HEK293 (cell line): ENCODE data around the gene ZMYM2.

ENCODE experiments used
- GFI1B ChIP-seq: fragments of 450-650 bp; formaldehyde crosslinking; IDR thresholded peaks from 2 replicates; pipeline ENCODE4 v1.5.1; 2016; ENCODE audit warnings: missing biosample characterization, missing genetic modification characterization
- GLIS1 ChIP-seq: fragments of 450-650 bp; formaldehyde crosslinking; IDR thresholded peaks from 2 replicates; pipeline ENCODE4 v1.5.1; 2016; ENCODE audit warnings: missing biosample characterization, missing genetic modification characterization
- KLF10 ChIP-seq: fragments of 450-650 bp; IDR thresholded peaks from 2 replicates; pipeline ENCODE4 v1.5.1; 2018; ENCODE audit warnings: missing biosample characterization, mild to moderate bottlenecking, missing genetic modification characterization
- MYNN ChIP-seq: fragments of 450-650 bp; formaldehyde crosslinking; IDR thresholded peaks from 2 replicates; pipeline ENCODE4 v1.5.1; 2016; ENCODE audit warnings: missing biosample characterization, missing genetic modification characterization, borderline replicate concordance
- MZF1 ChIP-seq: fragments of 450-650 bp; formaldehyde crosslinking; IDR thresholded peaks from 2 replicates; pipeline ENCODE4 v1.5.1; 2017; ENCODE audit warnings: missing biosample characterization, missing genetic modification characterization, borderline replicate concordance
- REPIN1 ChIP-seq: fragments of 450-650 bp; formaldehyde crosslinking; IDR thresholded peaks from 2 replicates; pipeline ENCODE4 v1.5.1; 2017; ENCODE audit warnings: missing biosample characterization, missing genetic modification characterization, low read depth
- SALL2 ChIP-seq: fragments of 450-650 bp; formaldehyde crosslinking; IDR thresholded peaks from 2 replicates; pipeline ENCODE4 v1.5.0; 2017; ENCODE audit warnings: missing biosample characterization, mild to moderate bottlenecking, missing genetic modification characterization, borderline replicate concordance
- SP7 ChIP-seq: fragments of 450-650 bp; formaldehyde crosslinking; IDR thresholded peaks from 2 replicates; pipeline ENCODE4 v1.5.1; 2016; ENCODE audit warnings: missing biosample characterization, missing genetic modification characterization
- ZBTB17 ChIP-seq: fragments of 450-650 bp; formaldehyde crosslinking; IDR thresholded peaks from 2 replicates; pipeline ENCODE4 v1.5.1; 2016; ENCODE audit warnings: missing biosample characterization, missing genetic modification characterization
- ZBTB48 ChIP-seq: fragments of 450-650 bp; formaldehyde crosslinking; IDR thresholded peaks from 2 replicates; pipeline ENCODE4 v1.5.1; 2016; ENCODE audit warnings: missing biosample characterization, missing genetic modification characterization
- ZNF121 ChIP-seq: fragments of 450-650 bp; formaldehyde crosslinking; IDR thresholded peaks from 2 replicates; pipeline ENCODE4 v1.5.1; 2016; ENCODE audit warnings: missing biosample characterization, missing genetic modification characterization
- ZNF174 ChIP-seq: fragments of 450-650 bp; formaldehyde crosslinking; IDR thresholded peaks from 2 replicates; pipeline ENCODE4 v1.5.0; 2017; ENCODE audit warnings: missing biosample characterization, mild to moderate bottlenecking, missing genetic modification characterization
- ZNF175 ChIP-seq: fragments of 450-650 bp; formaldehyde crosslinking; IDR thresholded peaks from 2 replicates; pipeline ENCODE4 v1.5.1; 2016; ENCODE audit warnings: missing biosample characterization, missing genetic modification characterization
- ZNF292 ChIP-seq: fragments of 450-650 bp; formaldehyde crosslinking; IDR thresholded peaks from 2 replicates; pipeline ENCODE4 v1.5.1; 2016; ENCODE audit warnings: low read depth, missing biosample characterization, missing genetic modification characterization, borderline replicate concordance
- ZNF354C ChIP-seq: fragments of 450-650 bp; formaldehyde crosslinking; IDR thresholded peaks from 2 replicates; pipeline ENCODE4 v1.5.1; 2016; ENCODE audit warnings: missing biosample characterization, missing genetic modification characterization, low read depth, borderline replicate concordance
- ZNF391 ChIP-seq: fragments of 450-650 bp; formaldehyde crosslinking; IDR thresholded peaks from 2 replicates; pipeline ENCODE4 v1.5.1; 2016; ENCODE audit warnings: low read depth, missing biosample characterization, missing genetic modification characterization, borderline replicate concordance
- ZNF544 ChIP-seq: fragments of 450-650 bp; formaldehyde crosslinking; IDR thresholded peaks from 2 replicates; pipeline ENCODE4 v1.5.0; 2017; ENCODE audit warnings: missing biosample characterization, missing genetic modification characterization
- ZNF548 ChIP-seq: fragments of 450-650 bp; formaldehyde crosslinking; IDR thresholded peaks from 2 replicates; pipeline ENCODE4 v1.5.1; 2016; ENCODE audit warnings: missing biosample characterization, missing genetic modification characterization
- ZNF558 ChIP-seq: fragments of 450-650 bp; formaldehyde crosslinking; IDR thresholded peaks from 2 replicates; pipeline ENCODE4 v1.5.1; 2016; ENCODE audit warnings: missing biosample characterization, missing genetic modification characterization
- ZNF585B ChIP-seq: fragments of 450-650 bp; formaldehyde crosslinking; IDR thresholded peaks from 2 replicates; pipeline ENCODE4 v1.5.1; 2016; ENCODE audit warnings: missing biosample characterization, missing genetic modification characterization
- ZNF621 ChIP-seq: fragments of 450-650 bp; formaldehyde crosslinking; IDR thresholded peaks from 2 replicates; pipeline ENCODE4 v1.5.1; 2017; ENCODE audit warnings: missing biosample characterization, missing genetic modification characterization
- ZNF626 ChIP-seq: fragments of 450-650 bp; sonication (Bioruptor Pico); formaldehyde crosslinking; IDR thresholded peaks from 2 replicates; pipeline ENCODE4 v1.5.1; 2018; ENCODE audit warnings: missing biosample characterization, missing genetic modification characterization, inconsistent platforms
- ZNF747 ChIP-seq: fragments of 450-650 bp; formaldehyde crosslinking; IDR thresholded peaks from 2 replicates; pipeline ENCODE4 v1.5.1; 2016; ENCODE audit warnings: missing biosample characterization, missing genetic modification characterization
- TF ChIP-seq, protein P1 (sequence below): fragments of 450-650 bp; formaldehyde crosslinking; IDR thresholded peaks from 2 replicates; pipeline ENCODE4 v1.5.1; 2016; ENCODE audit warnings: missing biosample characterization, missing genetic modification characterization, borderline replicate concordance
- TF ChIP-seq, protein P2 (sequence below): fragments of 450-650 bp; formaldehyde crosslinking; IDR thresholded peaks from 2 replicates; pipeline ENCODE4 v1.5.1; 2016; ENCODE audit warnings: missing biosample characterization, missing genetic modification characterization
- TF ChIP-seq, protein P3 (sequence below): fragments of 450-650 bp; formaldehyde crosslinking; IDR thresholded peaks from 2 replicates; pipeline ENCODE4 v1.5.1; 2017; ENCODE audit warnings: missing biosample characterization, missing genetic modification characterization
- TF ChIP-seq, protein P4 (sequence below): fragments of 450-650 bp; formaldehyde crosslinking; IDR thresholded peaks from 2 replicates; pipeline ENCODE4 v1.5.1; 2016; ENCODE audit warnings: missing biosample characterization, missing genetic modification characterization, low read depth
- TF ChIP-seq, protein P5 (sequence below): fragments of 450-650 bp; formaldehyde crosslinking; IDR thresholded peaks from 2 replicates; pipeline ENCODE4 v1.5.1; 2017; ENCODE audit warnings: missing biosample characterization, missing genetic modification characterization

Gene ZMYM2

DNA sequence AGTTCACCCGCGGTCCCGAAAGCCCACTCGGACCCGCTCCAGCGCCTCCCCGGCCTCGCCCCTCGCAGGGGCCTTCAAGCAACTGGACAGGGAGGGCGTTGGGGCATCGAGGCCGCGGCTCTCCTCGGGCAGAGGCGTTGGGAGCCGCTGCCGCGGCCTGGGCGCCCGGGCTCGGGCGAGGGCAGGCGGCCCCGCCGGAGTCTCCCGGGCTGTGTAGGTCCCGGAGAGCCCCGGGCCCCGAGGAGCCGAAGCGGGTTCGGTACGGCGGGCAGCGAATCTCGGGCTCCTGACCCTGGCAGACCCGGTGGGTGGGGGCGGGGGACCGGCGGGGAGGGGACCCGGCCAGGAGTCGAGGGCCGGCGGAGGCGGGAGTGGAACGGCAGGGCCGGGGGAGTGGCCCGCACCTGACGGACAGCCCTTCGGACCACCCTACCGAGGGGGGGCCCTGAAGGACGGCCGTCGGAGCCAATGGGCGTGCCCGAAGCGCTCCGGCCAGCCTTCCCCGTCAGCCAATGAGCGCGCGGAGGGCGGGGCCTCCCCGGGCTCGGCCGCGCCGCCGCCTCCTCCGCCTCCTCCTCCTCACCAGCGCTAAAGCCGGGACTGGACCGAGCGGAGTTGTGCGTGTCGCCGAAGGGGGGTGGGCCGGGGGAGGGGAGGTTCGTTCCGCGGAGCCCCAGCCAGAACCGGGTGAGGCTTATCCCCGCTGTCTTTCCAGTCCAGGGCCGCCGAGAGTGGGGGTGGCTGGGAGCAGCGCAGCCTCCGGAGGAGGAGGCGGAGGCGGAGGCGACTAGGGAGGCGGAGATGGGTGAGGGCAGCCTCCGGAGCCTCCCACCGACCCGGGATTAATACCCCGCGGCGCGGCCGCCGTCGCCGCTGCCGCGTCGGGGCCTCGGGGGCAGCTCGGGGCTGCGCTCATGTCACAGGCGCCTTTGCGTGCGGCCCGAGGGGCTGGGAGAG is at the start of gene ZMYM2 (continued):
- TF ChIP-seq, protein P1, sequence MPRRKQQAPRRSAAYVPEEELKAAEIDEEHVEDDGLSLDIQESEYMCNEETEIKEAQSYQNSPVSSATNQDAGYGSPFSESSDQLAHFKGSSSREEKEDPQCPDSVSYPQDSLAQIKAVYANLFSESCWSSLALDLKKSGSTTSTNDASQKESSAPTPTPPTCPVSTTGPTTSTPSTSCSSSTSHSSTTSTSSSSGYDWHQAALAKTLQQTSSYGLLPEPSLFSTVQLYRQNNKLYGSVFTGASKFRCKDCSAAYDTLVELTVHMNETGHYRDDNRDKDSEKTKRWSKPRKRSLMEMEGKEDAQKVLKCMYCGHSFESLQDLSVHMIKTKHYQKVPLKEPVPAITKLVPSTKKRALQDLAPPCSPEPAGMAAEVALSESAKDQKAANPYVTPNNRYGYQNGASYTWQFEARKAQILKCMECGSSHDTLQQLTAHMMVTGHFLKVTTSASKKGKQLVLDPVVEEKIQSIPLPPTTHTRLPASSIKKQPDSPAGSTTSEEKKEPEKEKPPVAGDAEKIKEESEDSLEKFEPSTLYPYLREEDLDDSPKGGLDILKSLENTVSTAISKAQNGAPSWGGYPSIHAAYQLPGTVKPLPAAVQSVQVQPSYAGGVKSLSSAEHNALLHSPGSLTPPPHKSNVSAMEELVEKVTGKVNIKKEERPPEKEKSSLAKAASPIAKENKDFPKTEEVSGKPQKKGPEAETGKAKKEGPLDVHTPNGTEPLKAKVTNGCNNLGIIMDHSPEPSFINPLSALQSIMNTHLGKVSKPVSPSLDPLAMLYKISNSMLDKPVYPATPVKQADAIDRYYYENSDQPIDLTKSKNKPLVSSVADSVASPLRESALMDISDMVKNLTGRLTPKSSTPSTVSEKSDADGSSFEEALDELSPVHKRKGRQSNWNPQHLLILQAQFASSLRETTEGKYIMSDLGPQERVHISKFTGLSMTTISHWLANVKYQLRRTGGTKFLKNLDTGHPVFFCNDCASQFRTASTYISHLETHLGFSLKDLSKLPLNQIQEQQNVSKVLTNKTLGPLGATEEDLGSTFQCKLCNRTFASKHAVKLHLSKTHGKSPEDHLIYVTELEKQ, result no peak
- TF ChIP-seq SALL2 (tag by site-specific recombination) (no peak), ZNF548 (tag by site-specific recombination) (no peak), ZNF174 (tag by site-specific recombination) (no peak), MYNN (no peak), ZNF354C (no peak), ZBTB17 (tag by site-specific recombination) (no peak), ZNF626 (tag by site-specific recombination) (no peak), SP7 (tag by site-specific recombination) (peak; percentile 46), ZNF391 (tag by site-specific recombination) (no peak), MZF1 (tag by site-specific recombination) (no peak), ZNF544 (tag by site-specific recombination) (no peak), ZNF621 (tag by site-specific recombination) (no peak), GLIS1 (tag by site-specific recombination) (peak; percentile 14; the same call in 1 of the 2 replicates), ZNF292 (no peak), ZNF175 (tag by site-specific recombination) (no peak), ZBTB48 (no peak), ZNF121 (no peak), GFI1B (tag by site-specific recombination) (no peak), ZNF585B (tag by site-specific recombination) (no peak), KLF10 (tag by site-specific recombination) (peak; percentile 48; the same call in 1 of the 2 replicates), ZNF558 (tag by site-specific recombination) (no peak), ZNF747 (tag by site-specific recombination) (no peak), REPIN1 (tag by site-specific recombination) (no peak)
- TF ChIP-seq, protein P2, sequence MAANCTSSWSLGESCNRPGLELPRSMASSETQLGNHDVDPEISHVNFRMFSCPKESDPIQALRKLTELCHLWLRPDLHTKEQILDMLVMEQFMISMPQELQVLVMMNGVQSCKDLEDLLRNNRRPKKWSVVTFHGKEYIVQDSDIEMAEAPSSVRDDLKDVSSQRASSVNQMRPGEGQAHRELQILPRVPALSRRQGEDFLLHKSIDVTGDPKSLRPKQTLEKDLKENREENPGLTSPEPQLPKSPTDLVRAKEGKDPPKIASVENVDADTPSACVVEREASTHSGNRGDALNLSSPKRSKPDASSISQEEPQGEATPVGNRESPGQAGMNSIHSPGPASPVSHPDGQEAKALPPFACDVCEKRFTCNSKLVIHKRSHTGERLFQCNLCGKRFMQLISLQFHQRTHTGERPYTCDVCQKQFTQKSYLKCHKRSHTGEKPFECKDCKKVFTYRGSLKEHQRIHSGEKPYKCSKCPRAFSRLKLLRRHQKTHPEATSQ, result no peak
- TF ChIP-seq, protein P3, sequence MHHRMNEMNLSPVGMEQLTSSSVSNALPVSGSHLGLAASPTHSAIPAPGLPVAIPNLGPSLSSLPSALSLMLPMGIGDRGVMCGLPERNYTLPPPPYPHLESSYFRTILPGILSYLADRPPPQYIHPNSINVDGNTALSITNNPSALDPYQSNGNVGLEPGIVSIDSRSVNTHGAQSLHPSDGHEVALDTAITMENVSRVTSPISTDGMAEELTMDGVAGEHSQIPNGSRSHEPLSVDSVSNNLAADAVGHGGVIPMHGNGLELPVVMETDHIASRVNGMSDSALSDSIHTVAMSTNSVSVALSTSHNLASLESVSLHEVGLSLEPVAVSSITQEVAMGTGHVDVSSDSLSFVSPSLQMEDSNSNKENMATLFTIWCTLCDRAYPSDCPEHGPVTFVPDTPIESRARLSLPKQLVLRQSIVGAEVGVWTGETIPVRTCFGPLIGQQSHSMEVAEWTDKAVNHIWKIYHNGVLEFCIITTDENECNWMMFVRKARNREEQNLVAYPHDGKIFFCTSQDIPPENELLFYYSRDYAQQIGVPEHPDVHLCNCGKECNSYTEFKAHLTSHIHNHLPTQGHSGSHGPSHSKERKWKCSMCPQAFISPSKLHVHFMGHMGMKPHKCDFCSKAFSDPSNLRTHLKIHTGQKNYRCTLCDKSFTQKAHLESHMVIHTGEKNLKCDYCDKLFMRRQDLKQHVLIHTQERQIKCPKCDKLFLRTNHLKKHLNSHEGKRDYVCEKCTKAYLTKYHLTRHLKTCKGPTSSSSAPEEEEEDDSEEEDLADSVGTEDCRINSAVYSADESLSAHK (tag by site-specific recombination), result no peak
- TF ChIP-seq, protein P4, sequence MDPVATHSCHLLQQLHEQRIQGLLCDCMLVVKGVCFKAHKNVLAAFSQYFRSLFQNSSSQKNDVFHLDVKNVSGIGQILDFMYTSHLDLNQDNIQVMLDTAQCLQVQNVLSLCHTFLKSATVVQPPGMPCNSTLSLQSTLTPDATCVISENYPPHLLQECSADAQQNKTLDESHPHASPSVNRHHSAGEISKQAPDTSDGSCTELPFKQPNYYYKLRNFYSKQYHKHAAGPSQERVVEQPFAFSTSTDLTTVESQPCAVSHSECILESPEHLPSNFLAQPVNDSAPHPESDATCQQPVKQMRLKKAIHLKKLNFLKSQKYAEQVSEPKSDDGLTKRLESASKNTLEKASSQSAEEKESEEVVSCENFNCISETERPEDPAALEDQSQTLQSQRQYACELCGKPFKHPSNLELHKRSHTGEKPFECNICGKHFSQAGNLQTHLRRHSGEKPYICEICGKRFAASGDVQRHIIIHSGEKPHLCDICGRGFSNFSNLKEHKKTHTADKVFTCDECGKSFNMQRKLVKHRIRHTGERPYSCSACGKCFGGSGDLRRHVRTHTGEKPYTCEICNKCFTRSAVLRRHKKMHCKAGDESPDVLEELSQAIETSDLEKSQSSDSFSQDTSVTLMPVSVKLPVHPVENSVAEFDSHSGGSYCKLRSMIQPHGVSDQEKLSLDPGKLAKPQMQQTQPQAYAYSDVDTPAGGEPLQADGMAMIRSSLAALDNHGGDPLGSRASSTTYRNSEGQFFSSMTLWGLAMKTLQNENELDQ, result no peak
- TF ChIP-seq, protein P5, sequence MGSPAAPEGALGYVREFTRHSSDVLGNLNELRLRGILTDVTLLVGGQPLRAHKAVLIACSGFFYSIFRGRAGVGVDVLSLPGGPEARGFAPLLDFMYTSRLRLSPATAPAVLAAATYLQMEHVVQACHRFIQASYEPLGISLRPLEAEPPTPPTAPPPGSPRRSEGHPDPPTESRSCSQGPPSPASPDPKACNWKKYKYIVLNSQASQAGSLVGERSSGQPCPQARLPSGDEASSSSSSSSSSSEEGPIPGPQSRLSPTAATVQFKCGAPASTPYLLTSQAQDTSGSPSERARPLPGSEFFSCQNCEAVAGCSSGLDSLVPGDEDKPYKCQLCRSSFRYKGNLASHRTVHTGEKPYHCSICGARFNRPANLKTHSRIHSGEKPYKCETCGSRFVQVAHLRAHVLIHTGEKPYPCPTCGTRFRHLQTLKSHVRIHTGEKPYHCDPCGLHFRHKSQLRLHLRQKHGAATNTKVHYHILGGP (tag by site-specific recombination), result no peak
- TF ChIP-seq, all 188 proteins: peak for 32
